Neuron (in vitro differentiated cells): ENCODE data around the gene GAS7.

Experiments
- H2AFZ ChIP-seq: one replicate; pipeline ENCODE4 v1.6.1; 2013; ENCODE audit warnings: low read depth, mild to moderate bottlenecking, inconsistent platforms, low read length, moderate library complexity
- H3K27me3 ChIP-seq: one replicate; pipeline ENCODE4 v1.6.1; 2013; ENCODE audit warnings: low read length; ENCODE audit not compliant: insufficient read depth
- H3K36me3 ChIP-seq: one replicate; pipeline ENCODE4 v1.6.1; 2013; ENCODE audit warnings: low read length; ENCODE audit not compliant: insufficient read depth
- H3K4me1 ChIP-seq: one replicate; pipeline ENCODE4 v1.6.1; 2013; ENCODE audit warnings: low read length; ENCODE audit not compliant: insufficient read depth
- H3K4me3 ChIP-seq: 2 replicates; pipeline ENCODE4 v1.5.1; 2013; ENCODE audit warnings: mild to moderate bottlenecking, low read length, moderate library complexity
- H3K9me3 ChIP-seq: one replicate; pipeline ENCODE4 v1.6.1; 2013; ENCODE audit warnings: low read length

GAS7 gene

GRCh38 chr17:10173913-10174312 lies 24.5 kb downstream of the GAS7 start:
- Histone ChIP-seq H2AFZ (no peak overlapping the region), H3K4me1 (no peaks in the 10 kb centered on the region), H3K36me3 (no peaks in the 10 kb centered on the region), H3K4me3 (no peak overlapping the region), H3K9me3 (no peaks in the 10 kb centered on the region), H3K27me3 (no peaks in the 10 kb centered on the region)

- H3K27me3 ChIP-seq: no peaks in the 10 kb centered on the region
- H3K36me3 ChIP-seq: no peaks in the 10 kb centered on the region
- no peaks in the 10 kb centered on the region for H3K9me3 ChIP-seq
- H2AFZ ChIP-seq: no peak overlapping the region
- H3K4me1 ChIP-seq: no peaks in the 10 kb centered on the region
- H3K4me3 ChIP-seq: no peak overlapping the region
Measured at GRCh38 chr17:10172778-10173177, 25.6 kb downstream of the GAS7 start.

GRCh38 chr17:10172241-10172741 lies 26.1 kb downstream of the GAS7 start:
- no peaks in the 10 kb centered on the region for H3K27me3 ChIP-seq
- no peak overlapping the region for H2AFZ ChIP-seq
- H3K36me3 ChIP-seq: no peaks in the 10 kb centered on the region
- no peaks in the 10 kb centered on the region for H3K4me1 ChIP-seq
- H3K4me3 ChIP-seq: no peak overlapping the region
- no peaks in the 10 kb centered on the region for H3K9me3 ChIP-seq

GRCh38 chr17:10171581-10171981 lies 26.8 kb downstream of the GAS7 start:
- no peaks in the 10 kb centered on the region for H3K4me1 ChIP-seq
- no peaks in the 10 kb centered on the region for H3K27me3 ChIP-seq
- no peak overlapping the region for H2AFZ ChIP-seq
- no peaks in the 10 kb centered on the region for H3K36me3 ChIP-seq
- no peak overlapping the region for H3K4me3 ChIP-seq
- no peaks in the 10 kb centered on the region for H3K9me3 ChIP-seq

- H3K27me3 ChIP-seq: no peaks in the 10 kb centered on the region
- H3K9me3 ChIP-seq: no peaks in the 10 kb centered on the region
- no peaks in the 10 kb centered on the region for H3K36me3 ChIP-seq
- H3K4me3 ChIP-seq: no peak overlapping the region
- H3K4me1 ChIP-seq: no peaks in the 10 kb centered on the region
- H2AFZ ChIP-seq: no peak overlapping the region
Measured at GRCh38 chr17:10171122-10171571, 27.3 kb downstream of the GAS7 start.

- H3K4me1 ChIP-seq: no peaks in the 10 kb centered on the region
- no peak overlapping the region for H2AFZ ChIP-seq
- H3K9me3 ChIP-seq: no peaks in the 10 kb centered on the region
- no peaks in the 10 kb centered on the region for H3K36me3 ChIP-seq
- no peaks in the 10 kb centered on the region for H3K27me3 ChIP-seq
- H3K4me3 ChIP-seq: no peak overlapping the region
Measured at GRCh38 chr17:10170233-10170632, 28.2 kb downstream of the GAS7 start.

GRCh38 chr17:10169290-10169689 lies 29.1 kb downstream of the GAS7 start:
- Histone ChIP-seq H2AFZ (no peak overlapping the region), H3K9me3 (no peaks in the 10 kb centered on the region), H3K36me3 (no peaks in the 10 kb centered on the region), H3K27me3 (no peaks in the 10 kb centered on the region), H3K4me1 (no peaks in the 10 kb centered on the region), H3K4me3 (no peak overlapping the region)

- H3K4me3 ChIP-seq: no peak overlapping the region
- no peaks in the 10 kb centered on the region for H3K4me1 ChIP-seq
- H3K27me3 ChIP-seq: no peaks in the 10 kb centered on the region
- no peak overlapping the region for H2AFZ ChIP-seq
- H3K36me3 ChIP-seq: no peaks in the 10 kb centered on the region
- no peaks in the 10 kb centered on the region for H3K9me3 ChIP-seq
Measured at GRCh38 chr17:10166176-10166935, 32.0 kb downstream of the GAS7 start.

- no peak overlapping the region for H3K4me3 ChIP-seq
- no peaks in the 10 kb centered on the region for H3K4me1 ChIP-seq
Measured at GRCh38 chr17:10162096-10162495, 36.3 kb downstream of the GAS7 start.

GRCh38 chr17:10161386-10161785 lies 37.0 kb downstream of the GAS7 start:
- no peak overlapping the region for H3K4me3 ChIP-seq
- H2AFZ ChIP-seq: no peak overlapping the region
- no peaks in the 10 kb centered on the region for H3K36me3 ChIP-seq
- no peaks in the 10 kb centered on the region for H3K27me3 ChIP-seq
- no peaks in the 10 kb centered on the region for H3K4me1 ChIP-seq
- H3K9me3 ChIP-seq: no peaks in the 10 kb centered on the region

More at GRCh38 chr17:10162096-10162495, 36.3 kb downstream of the GAS7 start:
- H3K36me3 ChIP-seq: no peaks in the 10 kb centered on the region
- H3K27me3 ChIP-seq: no peaks in the 10 kb centered on the region
- H2AFZ ChIP-seq: no peak overlapping the region
- no peaks in the 10 kb centered on the region for H3K9me3 ChIP-seq

GRCh38 chr17:10156948-10157607 lies 41.3 kb downstream of the GAS7 start:
- no peaks in the 10 kb centered on the region for H3K36me3 ChIP-seq
- no peaks in the 10 kb centered on the region for H3K27me3 ChIP-seq
- no peaks in the 10 kb centered on the region for H3K4me1 ChIP-seq
- no peaks in the 10 kb centered on the region for H3K9me3 ChIP-seq
- H3K4me3 ChIP-seq: no peak overlapping the region
- no peak overlapping the region for H2AFZ ChIP-seq

GRCh38 chr17:10156599-10156947 lies 41.8 kb downstream of the GAS7 start:
- H3K9me3 ChIP-seq: no peaks in the 10 kb centered on the region
- no peak overlapping the region for H3K4me3 ChIP-seq
- no peaks in the 10 kb centered on the region for H3K27me3 ChIP-seq
- no peaks in the 10 kb centered on the region for H3K4me1 ChIP-seq
- no peaks in the 10 kb centered on the region for H3K36me3 ChIP-seq
- H2AFZ ChIP-seq: no peak overlapping the region

- Histone ChIP-seq H3K9me3 (no peaks in the 10 kb centered on the region), H3K27me3 (no peaks in the 10 kb centered on the region), H3K36me3 (no peaks in the 10 kb centered on the region), H3K4me1 (no peaks in the 10 kb centered on the region), H3K4me3 (no peak overlapping the region), H2AFZ (no peak overlapping the region)
Measured at GRCh38 chr17:10156077-10156435, 42.4 kb downstream of the GAS7 start.
